GM18499 (cell line): Measurements from ENCODE around the gene MLANA.
"Not testable (repeated sequence)": the region's sequence is repeated elsewhere in the genome, so short reads cannot be mapped to it uniquely, and the experiment has no call there.

ENCODE experiments used
- ATAC-seq: cut with Tn5 transposase; IDR thresholded peaks from one replicate; pipeline ENCODE4 v1.9.1; 2021; ENCODE audit warnings: moderate number of reproducible peaks; ENCODE audit not compliant: insufficient read depth, unreplicated experiment

The MLANA gene

DNA sequence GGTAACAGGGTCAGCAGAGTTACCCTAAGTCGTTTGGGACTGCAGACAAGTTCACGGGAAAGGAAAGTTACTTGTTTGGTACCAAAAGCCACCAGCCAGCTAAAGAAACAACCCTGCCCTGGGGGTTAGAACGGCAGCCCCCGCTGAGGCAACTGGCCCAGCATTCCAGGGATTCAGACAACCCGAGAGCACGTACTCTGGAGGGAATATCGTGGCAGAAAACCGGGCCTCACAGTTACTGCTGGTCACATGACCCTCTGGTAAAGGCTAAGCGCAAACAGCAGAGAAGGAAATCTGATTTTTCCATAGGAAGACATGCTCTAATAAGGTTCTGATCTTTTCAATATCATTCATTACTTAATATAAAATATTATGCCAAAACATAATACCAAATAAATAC lies 22.5 kb upstream of the MLANA start:
- ATAC-seq: no peak

DNA sequence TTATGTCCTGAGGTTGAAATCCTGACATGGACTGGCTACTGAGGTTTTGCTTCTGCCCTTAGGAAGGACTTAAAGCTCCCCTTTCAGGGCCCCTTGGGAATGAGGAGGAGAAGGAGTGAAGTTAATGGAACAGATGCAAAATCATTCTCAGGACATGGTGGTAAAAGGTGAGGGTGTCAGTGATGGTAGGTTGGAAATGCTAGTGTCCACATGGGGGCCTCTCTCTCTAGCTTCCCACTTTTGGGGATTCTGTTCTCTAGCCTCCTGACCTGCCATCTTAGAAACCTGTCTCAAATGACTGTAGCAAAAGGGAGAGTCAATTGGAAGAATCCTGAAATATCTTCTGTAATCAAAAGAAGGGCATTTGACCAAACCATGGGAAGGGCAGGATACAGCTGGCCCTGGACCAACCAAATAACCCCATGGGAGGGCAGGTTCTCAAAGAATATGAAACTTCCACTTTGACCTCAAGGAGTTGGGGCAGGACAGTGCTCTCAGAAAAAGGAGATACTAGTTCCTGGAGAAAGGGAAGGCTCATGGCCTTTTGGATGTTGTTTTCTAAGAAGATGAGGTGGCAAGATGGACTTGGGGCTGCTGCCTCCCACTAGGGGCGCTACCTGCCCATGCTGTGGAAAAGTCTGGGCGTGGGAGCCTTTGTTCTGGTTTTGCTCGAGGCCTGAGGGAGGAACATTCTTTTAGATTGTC lies 21.2 kb upstream of the MLANA start:
- no peak for ATAC-seq

DNA sequence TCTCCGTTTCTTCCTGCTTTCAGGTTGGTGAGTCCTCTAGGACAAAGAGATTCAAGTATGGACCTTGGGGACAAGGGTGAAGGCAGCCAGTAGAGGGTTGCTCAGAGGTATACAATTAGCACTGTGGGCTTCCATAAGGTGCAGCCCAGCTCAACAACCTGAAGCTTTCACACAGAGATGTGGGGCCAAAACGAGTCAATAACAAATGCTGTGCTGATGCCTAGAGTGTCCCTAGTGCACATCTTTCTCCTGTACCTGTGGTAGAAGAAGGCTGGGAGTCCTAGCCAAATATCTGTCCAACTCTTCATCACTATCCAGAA lies 20.7 kb upstream of the MLANA start:
- ATAC-seq: no peak

DNA sequence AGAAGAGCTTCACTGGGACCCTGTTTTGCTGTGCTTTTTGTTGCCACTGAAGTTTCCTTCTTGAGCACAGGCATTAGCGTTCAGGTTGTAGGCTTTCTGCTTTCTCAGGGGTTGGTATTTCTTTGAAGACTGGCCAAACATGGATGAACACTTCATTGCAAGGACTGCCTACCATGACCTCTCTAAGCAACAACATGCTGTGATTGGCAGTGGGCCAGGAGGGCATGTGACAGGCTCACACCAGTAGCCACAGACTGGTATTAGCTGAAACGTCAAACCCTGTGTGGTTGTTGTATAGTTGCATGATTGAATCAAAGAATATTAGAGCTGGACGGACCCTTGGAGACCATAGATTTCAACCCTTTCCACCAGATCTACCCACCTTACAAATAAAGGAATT lies 20.0 kb upstream of the MLANA start:
- no peak for ATAC-seq

DNA sequence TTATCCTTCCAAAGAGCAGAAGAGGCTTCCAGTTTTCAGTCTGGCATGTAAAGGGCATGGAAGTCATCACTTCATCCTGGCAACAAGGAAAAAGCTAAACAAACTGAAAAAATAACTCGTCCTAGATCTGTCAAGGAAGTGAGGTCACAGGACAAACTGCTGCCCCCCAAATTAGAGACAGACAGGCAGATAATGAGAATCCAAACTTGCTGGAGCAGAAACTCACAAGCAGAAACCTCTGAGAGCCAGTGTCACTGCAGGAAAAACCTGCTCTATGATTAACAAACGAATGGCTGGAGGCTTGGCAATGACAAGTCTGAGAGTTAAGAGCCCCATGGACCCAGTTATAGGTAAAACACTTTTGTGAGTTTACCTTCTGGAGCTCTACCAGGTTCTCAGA lies 18.9 kb upstream of the MLANA start:
- no peak for ATAC-seq

DNA sequence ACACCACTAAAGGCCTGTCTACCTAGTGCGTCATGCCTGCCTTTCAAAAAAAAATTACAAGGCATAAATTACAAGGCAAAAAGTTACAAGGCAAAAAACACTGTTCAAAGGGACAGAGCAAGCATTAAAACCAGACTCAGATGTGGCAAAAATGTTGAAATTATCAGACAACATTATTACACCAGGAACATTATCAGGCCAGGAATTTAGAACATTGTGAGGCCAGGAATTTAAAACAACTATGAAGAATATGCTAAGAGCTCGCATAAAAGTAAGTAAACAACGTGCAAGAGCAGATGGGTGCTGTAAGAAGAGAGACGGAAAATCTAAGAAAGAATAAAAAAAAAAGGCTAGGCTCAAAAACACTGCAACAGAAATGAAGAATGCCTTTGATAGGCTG lies 18.2 kb upstream of the MLANA start:
- ATAC-seq: no peak

DNA sequence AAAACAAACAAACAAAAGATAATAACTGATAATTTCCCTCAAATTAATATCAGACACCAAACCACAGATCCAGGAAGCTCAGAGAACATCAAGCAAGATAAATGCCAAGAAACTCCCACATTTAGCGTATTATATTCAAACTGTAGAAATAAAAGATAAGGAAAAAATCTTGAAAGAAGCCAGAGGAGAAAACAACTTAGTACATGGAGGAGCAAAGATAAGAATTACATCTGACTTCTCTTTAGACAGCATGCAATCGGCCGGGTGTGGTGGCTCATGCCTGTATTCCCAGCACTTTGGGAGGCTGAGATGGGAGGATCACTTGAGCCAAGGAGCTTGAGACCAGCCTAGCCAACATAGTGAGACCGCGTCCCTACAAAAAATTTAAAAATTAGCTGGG lies 17.2 kb upstream of the MLANA start:
- ATAC-seq: no peak

DNA sequence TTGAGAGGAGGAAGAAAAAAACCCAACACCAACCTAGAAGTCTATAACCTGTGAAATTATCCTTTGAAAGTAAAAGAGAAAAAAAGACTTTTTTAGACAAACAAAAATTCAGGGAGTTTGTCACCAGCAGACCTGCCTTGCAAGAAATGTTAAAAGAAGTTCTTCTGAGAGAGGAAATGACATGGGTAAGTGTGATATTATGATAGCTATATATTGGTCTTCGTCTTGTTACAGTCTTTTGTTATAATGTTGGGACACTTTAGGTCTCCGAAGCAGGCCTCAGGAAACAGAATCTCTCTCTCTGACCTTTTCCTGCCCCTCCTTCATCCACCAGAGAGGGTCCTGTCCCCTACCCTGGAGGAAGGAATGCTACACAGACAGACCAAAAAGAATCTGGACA lies 16.6 kb upstream of the MLANA start:
- ATAC-seq: no peak

DNA sequence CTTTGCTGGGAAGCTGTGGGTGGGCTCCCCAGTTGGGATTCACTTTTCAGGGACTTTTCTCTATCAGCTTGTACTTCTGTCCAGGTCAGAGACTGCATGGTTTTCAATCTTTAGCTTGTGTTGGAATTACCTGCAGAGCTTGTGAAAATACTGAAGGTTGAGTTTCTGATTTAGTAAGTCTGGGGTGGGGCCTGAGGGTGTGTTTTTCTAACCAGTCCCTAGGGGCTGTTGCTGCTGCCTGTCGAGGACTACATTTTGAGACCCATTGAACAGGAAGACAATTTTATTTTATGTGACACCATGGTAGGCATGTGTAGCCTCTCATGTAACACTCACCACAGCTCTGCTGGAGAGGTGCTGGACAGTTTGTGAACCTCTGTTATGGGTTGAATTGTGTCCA lies 14.7 kb upstream of the MLANA start:
- ATAC-seq: no peak

DNA sequence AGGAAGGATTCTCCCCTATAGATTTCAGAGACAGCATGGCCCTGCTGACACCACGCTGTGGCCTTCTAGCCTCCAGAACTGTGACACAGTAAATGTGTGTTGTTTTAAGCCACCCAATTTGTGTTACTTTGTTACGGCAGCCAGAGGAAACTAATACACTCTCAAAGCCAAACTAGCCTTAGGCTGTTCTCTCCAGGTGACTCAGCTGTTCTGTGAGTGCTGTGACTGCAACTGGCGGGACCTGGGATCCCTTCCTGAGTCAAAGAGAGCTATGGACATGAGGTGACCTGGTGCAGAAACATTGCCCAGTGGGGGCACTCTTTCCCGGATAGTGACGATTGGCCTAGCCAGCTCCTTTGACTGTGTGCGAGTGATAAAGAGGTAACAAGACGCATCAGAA lies 14.0 kb upstream of the MLANA start:
- no peak for ATAC-seq

DNA sequence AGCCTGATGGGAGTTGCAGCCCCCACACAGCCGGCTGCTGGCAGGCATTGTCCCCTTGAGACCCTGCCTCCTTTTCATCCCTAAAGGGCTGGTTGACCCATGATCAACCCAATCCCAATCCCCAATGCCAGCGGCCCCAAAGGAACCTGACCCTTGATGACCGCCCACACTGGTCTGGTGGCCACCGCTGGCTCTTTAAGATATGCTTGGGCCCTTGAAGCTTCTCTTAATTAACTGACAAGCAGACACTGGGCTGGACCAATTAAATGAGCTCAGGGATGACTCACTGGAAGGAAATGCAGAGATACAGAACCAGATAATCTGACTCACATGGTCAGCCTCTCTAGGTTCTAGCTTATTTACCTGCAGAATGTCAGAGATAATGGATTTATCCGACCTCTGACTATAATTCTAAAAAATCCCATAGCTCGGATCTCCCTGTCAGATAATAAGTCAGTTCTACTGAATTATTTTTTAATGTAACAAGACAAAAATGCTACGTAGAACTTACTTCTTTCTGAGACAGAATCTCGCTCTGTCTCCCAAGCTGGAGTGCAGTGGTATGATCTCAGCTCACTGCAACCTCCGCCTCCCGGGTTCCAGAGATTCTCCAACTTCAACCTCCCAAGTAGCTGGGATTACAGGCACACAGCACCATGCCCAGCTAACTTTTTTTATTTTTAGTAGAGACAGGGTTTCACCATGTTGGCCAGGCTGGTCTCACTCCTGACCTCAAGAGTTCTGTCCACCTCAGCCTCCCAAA lies 11.1 kb upstream of the MLANA start:
- ATAC-seq: no peak

DNA sequence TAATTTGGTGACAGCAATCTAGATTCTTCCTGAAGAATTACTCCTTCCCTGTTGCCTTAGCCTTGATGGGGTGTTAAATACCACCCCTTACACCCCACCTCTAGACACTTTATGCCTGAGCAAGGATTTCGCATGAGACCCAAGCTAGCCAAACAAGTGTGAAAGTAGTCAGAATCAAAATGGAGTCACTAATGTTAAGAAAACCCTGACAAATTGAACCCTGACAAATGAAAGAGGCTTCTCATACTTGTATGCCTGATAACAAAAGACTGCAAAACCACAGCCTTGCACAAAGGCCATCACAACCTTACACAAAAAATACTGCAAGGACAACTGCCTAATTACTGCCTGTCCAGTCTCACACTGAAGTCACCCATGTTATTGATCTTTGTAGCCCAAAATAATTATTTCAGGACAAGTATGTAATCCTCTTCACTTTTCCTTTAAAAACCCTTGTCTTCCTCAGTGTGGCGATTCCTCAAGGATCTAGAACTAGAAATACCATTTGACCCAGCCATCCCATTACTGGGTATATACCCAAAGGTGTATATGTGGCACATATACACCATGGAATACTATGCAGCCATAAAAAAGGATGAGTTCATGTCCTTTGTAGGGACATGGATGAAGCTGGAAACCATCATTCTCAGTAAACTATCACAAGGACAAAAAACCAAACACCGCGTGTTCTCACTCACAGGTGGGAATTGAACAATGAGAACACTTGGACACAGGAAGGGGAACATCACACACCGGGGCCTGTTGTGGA lies 8.3 kb upstream of the MLANA start:
- not testable (repeated sequence) for ATAC-seq

DNA sequence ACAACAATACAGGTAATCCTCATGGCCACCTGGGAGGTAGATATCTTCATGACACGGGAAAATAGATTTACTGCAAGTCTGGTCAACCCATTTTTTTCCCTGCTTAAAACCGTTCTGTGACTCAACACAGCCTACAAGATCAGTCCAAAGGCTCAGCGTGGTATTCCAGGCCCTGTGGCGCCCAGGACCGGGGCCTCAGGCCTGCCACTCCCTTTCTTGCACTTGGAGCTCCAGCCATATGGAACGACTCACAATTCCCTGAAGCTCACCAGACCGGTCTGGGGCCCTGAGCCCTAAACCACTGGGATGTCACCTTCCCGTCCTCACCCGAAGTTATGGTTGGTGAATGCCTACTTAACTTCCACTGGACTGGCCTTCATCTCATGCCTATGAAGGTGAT lies 6.5 kb upstream of the MLANA start:
- no peak for ATAC-seq

DNA sequence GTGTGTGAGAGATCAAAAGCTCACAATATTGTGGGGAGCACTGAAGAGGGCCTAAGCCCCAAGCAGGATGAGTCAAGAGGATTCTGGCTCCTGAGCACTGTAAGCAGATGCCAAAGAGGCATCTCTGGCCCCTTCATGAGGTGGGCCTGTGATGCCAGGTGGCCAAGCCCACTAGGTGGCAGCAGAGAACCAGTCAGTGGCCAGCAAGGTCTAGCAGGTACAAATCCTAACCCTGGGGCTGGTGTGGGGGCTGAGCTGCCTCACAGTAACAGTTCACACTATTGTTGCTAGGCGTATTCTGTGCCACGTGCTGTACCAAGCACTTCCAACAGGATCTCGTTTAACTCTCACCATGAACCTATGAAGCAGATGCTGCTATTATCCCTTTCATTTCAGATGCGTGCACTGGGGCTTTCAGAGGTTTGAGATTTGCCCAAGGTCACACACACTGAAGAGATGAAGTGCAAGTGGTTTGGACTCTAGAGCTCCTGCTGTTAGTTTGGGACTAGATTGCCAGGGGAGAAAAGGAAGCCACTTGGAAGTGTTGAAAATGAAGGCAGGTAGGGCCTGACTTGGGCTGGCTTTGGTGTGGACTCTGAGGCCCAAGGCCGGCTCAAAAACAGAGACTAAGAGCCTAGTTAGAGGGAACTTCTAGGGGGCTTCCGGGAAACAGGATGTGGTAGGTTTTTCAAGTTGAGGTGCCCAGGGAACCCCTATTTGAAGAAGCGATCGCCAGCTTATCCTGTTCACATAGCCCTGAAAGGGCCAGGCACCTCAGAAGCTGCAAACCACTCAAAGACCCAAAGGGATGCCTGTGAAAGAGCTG lies 4.4 kb upstream of the MLANA start:
- ATAC-seq: peak; percentile 84

DNA sequence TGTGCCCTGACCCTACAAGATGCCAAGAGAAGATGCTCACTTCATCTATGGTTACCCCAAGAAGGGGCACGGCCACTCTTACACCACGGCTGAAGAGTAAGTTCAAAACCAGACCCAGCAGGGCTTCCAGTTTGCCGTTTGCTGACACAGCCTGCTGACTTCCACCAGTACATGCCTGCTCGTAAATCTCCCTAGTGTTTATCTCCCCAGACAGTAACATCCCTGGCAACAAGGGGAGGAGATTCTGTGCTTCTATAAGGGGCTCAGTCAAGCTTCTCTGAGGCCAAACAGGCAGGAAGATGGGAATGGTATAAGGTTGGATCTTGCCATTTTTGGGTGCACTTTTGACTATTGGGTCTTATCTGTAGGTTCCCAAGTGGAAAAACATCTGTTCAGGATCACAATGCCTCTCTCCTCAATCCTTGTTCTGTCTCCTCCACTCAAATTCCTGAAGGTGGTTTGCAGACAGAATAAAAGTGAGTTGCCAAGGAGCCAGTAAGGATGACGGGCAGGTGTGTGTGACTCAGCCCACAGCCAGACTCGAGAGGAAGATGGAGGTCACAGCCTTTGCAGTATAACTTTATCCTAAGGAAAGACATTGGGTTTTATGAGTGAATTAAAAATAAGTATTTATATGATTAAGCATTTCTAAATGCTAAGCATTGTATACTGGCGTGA lies 1.9 kb downstream of the MLANA start:
- ATAC-seq: no peak

DNA sequence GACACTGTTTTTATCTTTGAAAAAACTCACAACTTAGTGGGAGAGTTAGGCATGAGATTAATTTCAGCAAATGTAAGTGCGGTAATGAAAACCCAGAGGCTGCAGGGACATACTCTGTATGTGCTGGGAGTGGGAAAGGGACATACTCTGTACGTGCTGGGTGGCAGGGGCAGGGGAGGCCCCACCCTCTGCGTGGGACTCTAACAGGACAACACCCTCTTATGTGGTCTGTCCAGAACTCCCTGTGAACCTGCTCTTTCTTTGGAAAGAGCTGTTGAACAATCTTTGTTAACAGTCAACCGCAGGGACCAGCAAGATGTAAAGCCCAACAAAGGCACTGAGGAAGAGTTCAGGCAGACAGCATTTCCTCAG lies 2.4 kb downstream of the MLANA start:
- ATAC-seq: no peak

DNA sequence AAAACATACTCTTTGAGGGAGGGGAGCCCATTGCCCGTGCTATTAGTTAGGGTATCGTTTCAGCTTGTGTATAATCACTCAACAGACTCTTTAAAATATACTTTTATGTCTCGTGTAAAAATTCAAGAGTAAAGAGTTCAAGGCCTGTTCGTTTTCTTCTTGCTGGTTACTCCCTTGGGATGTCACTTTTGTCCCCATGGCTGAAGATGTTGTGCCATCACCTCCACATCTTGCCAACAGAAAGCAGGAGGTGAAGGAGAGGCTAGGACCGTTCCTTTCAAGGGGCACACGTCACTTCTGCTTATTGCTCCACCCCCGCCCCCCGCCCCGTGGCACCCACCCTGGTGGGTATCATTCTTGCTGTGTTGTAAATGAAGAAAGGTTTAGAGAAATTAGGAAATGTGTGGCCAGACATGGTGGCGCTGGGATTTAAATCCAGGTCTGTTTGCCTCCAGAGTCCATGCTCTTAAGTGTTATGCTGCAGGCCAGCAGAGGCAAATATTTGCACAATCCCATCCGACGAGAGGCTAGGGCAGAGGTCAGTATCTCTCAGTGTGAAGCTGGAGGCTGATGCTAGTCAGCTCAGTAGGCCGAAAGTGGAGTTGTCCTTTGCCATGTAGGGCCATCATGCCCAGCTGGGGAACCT lies 3.0 kb downstream of the MLANA start:
- ATAC-seq: no peak

DNA sequence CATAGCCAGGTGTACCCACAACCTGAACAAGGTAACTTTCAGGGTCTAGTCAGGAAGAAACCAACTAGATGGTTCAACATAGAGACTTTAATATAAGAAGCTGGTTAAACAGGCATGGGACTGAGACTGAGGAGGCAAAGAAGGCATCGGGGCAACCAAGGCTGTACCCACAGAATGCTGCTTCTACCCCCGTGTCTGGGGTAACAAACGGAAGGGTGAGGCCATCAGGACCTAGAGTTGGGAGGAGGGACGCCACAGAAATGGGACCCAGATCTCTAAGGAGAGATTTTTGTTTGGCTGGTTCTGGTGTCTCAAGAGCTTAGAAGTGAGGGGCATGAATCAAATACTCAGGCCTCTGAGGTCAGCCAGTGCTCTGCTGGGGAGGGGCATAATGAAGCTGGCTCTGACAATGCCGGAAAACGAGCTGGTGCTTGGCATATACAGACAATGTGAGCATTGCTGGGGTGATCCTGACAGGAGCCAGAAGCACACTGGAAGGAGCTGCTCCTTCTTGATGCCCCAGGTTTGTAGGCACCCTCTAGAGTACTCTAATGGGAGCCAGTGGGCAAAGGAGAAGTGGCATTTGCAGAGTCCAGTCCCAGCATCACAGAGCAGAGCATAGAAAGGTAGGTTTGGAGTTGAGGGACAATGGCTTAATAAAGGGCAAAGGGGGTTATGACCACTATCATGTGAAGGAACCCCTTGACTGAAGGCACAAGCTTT lies 3.7 kb downstream of the MLANA start:
- ATAC-seq: no peak

DNA sequence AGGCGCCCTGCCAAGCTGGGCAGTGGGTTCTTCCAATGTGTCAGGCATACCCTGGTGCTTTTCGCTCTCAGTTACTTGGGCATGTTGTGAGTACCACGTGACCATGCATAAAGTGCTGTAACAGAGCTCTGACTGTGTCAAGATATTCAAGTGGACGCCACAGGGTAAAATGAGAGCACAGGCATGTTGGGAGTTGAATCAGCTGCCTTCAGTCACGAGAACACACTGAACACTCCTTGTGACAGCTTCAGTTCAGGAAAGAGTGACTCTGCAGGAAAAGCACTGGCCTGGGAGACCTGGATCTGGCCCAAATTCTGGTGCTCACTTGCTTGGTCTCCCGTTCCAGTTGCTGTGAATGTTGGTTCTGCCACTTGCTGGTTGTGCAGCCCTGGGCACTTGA lies 5.1 kb downstream of the MLANA start:
- no peak for ATAC-seq
